Hepatocyte (in vitro differentiated cells): ENCODE results near the gene YIF1B. TPM values are rescaled to one million over a fixed set of nuclear protein-coding genes. Genes with fewer than 3 reads are reported as not detected.

ENCODE experiments used
- DNase-seq: peaks from one replicate; pipeline ENCODE4 v3.0.0-alpha.2; 2016; ENCODE audit warnings: low spot score
- H2AFZ ChIP-seq: fragments of 200-600 bp; sonication (generic); 2 replicates; pipeline ENCODE4 v1.6.0; 2016; ENCODE audit warnings: antibody characterized with exemption, mild to moderate bottlenecking
- H3K27ac ChIP-seq: fragments of 200-600 bp; sonication (generic); 2 replicates; pipeline ENCODE4 v1.5.1; 2016; ENCODE audit warnings: mild to moderate bottlenecking
- H3K27me3 ChIP-seq: fragments of 200-600 bp; sonication (generic); 2 replicates; pipeline ENCODE4 v1.6.1; 2016
- H3K36me3 ChIP-seq: fragments of 200-600 bp; sonication (generic); replicated peaks from 2 replicates; pipeline ENCODE4 v1.5.1; 2016; ENCODE audit warnings: low read depth; ENCODE audit not compliant: insufficient read depth
- H3K4me1 ChIP-seq: fragments of 200-600 bp; sonication (generic); 2 replicates; pipeline ENCODE4 v1.5.1; 2016; ENCODE audit warnings: mild to moderate bottlenecking, moderate library complexity; ENCODE audit not compliant: insufficient read depth
- H3K4me2 ChIP-seq: fragments of 200-600 bp; sonication (generic); 2 replicates; pipeline ENCODE4 v1.6.0; 2016
- H3K4me3 ChIP-seq: fragments of 200-600 bp; sonication (generic); 2 replicates; pipeline ENCODE4 v1.5.1; 2016; ENCODE audit warnings: mild to moderate bottlenecking
- H3K79me2 ChIP-seq: fragments of 200-600 bp; sonication (generic); 2 replicates; pipeline ENCODE4 v1.6.0; 2017; ENCODE audit warnings: mild to moderate bottlenecking
- H3K9me2 ChIP-seq: fragments of 200-600 bp; sonication (generic); replicated peaks from 2 replicates; pipeline ENCODE4 v1.6.0; 2017; ENCODE audit warnings: mild to moderate bottlenecking; ENCODE audit not compliant: insufficient read depth
- H3K9me3 ChIP-seq: fragments of 200-600 bp; sonication (generic); 2 replicates; pipeline ENCODE4 v1.5.1; 2016; ENCODE audit warnings: low read depth, mild to moderate bottlenecking
- H4K20me1 ChIP-seq: fragments of 200-600 bp; sonication (generic); 2 replicates; pipeline ENCODE4 v1.6.0; 2016; ENCODE audit warnings: mild to moderate bottlenecking; ENCODE audit not compliant: insufficient read depth, poor library complexity, severe bottlenecking
- EZH2 ChIP-seq: fragments of 200-600 bp; sonication (generic); IDR thresholded peaks from 2 replicates; pipeline ENCODE4 v1.6.1; 2016; ENCODE audit warnings: antibody characterized with exemption, mild to moderate bottlenecking, borderline replicate concordance
- EZH2phosphoT487 ChIP-seq: fragments of 200-600 bp; sonication (generic); IDR thresholded peaks from one replicate; pipeline ENCODE4 v1.6.1; 2018; ENCODE audit warnings: antibody characterized with exemption, mild to moderate bottlenecking, low read depth, moderate library complexity; ENCODE audit not compliant: unreplicated experiment, severe bottlenecking
- WGBS: methylation state at CpG from one replicate; pipeline ENCODE4 v1.1.6; 2016; ENCODE audit warnings: low lambda C conversion rate; ENCODE audit errors: missing lambda C conversion rate; 5-methylcytosine and 5-hydroxymethylcytosine counted together
- polyA plus RNA-seq: library from polyadenylated mRNA; unstranded; fragments of >200 nt; fragmentation: Nextera tagmentation; extraction: Ambion mirVana; gene quantifications from 2 replicates; pipeline ENCODE4 v1.2.1, GENCODE V29; 2016
- total RNA-seq: library from RNA; depleted of rRNA; stranded (reverse); fragments of >200 nt; gene quantifications from 2 replicates; pipeline ENCODE4 v1.2.3, GENCODE V29; 2014
- TF ChIP-seq, protein P1 (sequence below): fragments of 200-600 bp; sonication (generic); IDR thresholded peaks from 2 replicates; pipeline ENCODE4 v1.5.1; 2016; ENCODE audit warnings: antibody characterized with exemption, mild to moderate bottlenecking; ENCODE audit not compliant: poor library complexity

YIF1B gene
- total and polyA plus RNA-seq, 2 experiments from 2014 or later, result 50.0 to 105 TPM

DNA sequence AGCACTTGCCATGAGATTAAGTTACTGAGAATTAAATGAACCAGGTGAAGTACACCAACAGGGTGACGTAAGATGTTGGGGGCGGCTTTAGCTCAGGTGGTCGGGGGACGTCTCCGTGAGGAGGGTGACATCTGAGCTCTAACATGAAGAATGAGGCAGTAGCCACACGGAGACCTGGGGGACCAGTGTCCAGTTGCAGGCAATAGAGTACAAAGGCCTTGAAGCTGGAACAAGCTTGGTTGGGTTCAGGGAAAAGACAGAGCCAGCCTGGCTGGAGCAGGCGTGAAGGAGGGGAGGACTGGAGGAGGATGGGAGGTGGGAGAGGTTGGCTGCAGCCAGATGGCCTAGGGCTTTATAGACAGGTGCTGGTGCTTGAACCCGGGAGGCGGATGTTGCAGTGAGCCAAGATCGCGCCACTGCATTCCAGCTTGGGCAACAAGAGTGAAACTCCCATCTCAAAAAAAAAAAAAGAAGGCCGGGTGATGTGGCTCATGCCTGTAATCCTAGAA lies 49.8 kb downstream of the YIF1B start:
- Histone ChIP-seq H3K4me2 (peak overlapping the region; percentile 80), H4K20me1 (peaks cover 40% of the 10 kb centered on the region), H3K9me3 (no peaks in the 10 kb centered on the region), H3K79me2 (peaks cover 60% of the 10 kb centered on the region), H3K4me1 (peaks cover 21% of the 10 kb centered on the region), H2AFZ (no peak overlapping the region), H3K9me2 (no peaks in the 10 kb centered on the region), H3K27me3 (no peaks in the 10 kb centered on the region), H3K36me3 (no peaks in the 10 kb centered on the region), H3K4me3 (peak overlapping the region; percentile 28), H3K27ac (peak overlapping the region; percentile 94)
- TF ChIP-seq EZH2phosphoT487 (no peak), EZH2 (no peak)
- TF ChIP-seq, protein P1, sequence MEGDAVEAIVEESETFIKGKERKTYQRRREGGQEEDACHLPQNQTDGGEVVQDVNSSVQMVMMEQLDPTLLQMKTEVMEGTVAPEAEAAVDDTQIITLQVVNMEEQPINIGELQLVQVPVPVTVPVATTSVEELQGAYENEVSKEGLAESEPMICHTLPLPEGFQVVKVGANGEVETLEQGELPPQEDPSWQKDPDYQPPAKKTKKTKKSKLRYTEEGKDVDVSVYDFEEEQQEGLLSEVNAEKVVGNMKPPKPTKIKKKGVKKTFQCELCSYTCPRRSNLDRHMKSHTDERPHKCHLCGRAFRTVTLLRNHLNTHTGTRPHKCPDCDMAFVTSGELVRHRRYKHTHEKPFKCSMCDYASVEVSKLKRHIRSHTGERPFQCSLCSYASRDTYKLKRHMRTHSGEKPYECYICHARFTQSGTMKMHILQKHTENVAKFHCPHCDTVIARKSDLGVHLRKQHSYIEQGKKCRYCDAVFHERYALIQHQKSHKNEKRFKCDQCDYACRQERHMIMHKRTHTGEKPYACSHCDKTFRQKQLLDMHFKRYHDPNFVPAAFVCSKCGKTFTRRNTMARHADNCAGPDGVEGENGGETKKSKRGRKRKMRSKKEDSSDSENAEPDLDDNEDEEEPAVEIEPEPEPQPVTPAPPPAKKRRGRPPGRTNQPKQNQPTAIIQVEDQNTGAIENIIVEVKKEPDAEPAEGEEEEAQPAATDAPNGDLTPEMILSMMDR, result no peak
- DNase-seq, result no peak
- WGBS, result 56% methylated on average over 12 of the region's 12 CpGs

DNA sequence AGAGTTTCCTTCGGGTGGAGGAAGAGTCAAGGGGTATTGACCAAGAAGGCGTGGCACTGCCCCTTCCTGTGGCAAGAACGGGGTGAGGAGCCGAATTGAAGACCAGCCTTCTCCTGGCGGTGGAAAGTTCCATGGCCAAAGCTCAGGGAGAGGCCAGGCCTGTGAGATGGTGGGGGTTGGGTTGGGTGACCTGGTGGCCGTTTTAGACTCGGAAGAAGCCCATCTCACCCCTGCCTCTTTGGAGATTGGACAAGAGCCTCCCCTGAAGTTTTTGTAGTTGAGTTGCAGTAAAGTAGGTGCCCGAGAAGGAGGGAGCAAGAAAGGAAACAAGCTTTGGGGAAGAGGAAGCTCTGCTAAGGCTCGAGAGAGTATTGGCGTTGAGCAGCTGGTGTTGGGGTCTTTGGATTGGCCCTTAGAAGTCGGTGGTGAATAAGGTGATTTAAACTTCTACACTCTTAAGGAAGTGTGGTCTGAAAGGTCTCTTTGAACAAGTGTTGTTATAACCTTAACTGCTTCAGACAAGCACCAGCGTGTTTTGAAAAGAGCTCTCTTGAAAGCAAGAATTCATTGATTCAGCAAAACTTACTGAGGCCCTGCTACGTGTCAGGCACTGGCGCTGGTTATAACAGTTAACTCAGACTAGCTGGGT lies 50.4 kb downstream of the YIF1B start:
- Histone ChIP-seq H3K4me1 (peaks cover 15% of the 10 kb centered on the region), H4K20me1 (peaks cover 34% of the 10 kb centered on the region), H3K9me2 (no peaks in the 10 kb centered on the region), H3K27ac (peak overlapping the region; percentile 94), H3K79me2 (peaks cover 54% of the 10 kb centered on the region), H3K9me3 (no peaks in the 10 kb centered on the region), H3K4me3 (peak overlapping the region; percentile 28), H3K27me3 (no peaks in the 10 kb centered on the region), H3K36me3 (no peaks in the 10 kb centered on the region), H2AFZ (peak overlapping the region; percentile 50), H3K4me2 (peak overlapping the region; percentile 80)
- DNase-seq, result peak; percentile 48
- 24% methylated on average over 14 of the region's 14 CpGs for WGBS
- TF ChIP-seq, protein P1, result no peak
- TF ChIP-seq EZH2phosphoT487 (no peak), EZH2 (no peak)

DNA sequence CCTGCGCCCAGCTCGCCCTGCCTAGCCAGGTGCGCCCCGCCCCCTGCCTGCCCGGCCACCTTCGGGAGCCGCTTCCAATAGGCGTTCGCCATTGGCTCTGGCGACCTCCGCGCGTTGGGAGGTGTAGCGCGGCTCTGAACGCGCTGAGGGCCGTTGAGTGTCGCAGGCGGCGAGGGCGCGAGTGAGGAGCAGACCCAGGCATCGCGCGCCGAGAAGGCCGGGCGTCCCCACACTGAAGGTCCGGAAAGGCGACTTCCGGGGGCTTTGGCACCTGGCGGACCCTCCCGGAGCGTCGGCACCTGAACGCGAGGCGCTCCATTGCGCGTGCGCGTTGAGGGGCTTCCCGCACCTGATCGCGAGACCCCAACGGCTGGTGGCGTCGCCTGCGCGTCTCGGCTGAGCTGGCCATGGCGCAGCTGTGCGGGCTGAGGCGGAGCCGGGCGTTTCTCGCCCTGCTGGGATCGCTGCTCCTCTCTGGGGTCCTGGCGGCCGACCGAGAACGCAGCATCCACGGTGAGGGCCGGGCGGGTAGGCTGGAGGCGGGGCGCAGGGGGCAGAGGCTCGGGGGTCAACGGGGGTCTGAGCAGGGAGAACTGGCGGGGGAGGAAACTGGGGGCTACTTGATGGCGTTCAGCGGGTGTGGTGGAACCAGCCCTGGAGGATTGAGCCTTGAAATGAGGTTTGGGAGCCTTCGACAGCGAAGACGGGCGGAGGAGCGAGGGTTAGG lies 51.1 kb downstream of the YIF1B start, which contains the start of gene SPINT2:
TSS of gene SPINT2 (plus strand) at position 88 of the 727 bp plus-strand sequence. CDS start at position 408, 320 bp downstream.
- no peaks in the 10 kb centered on the region for H3K36me3 ChIP-seq
- no peaks in the 10 kb centered on the region for H3K9me2 ChIP-seq
- peak within 1 kb of the TSS; percentile 94 for H3K27ac ChIP-seq
- peaks cover 28% of the 10 kb centered on the region for H4K20me1 ChIP-seq
- TF ChIP-seq, protein P1, result no peak
- TF ChIP-seq EZH2phosphoT487 (no peak), EZH2 (no peak)
- peak within 1 kb of the TSS; percentile 80 for H3K4me2 ChIP-seq
- peak within 1 kb of the TSS; percentile 28 for H3K4me3 ChIP-seq
- H3K4me1 ChIP-seq, result peaks cover 9% of the 10 kb centered on the region
- DNase-seq, result no peak
- peaks cover 47% of the 10 kb centered on the region for H3K79me2 ChIP-seq
- WGBS, result 2% methylated on average over 69 of the region's 78 CpGs
- no peaks in the 10 kb centered on the region for H3K27me3 ChIP-seq
- H2AFZ ChIP-seq, result peak within 1 kb of the TSS; percentile 50
- H3K9me3 ChIP-seq, result no peaks in the 10 kb centered on the region
